GM18907 (cell line): ENCODE data around the gene ITIH4.
A peak's percentile ranks its signal among the peaks of the same experiment; 100 is the strongest.

ENCODE experiments used
- ATAC-seq: cut with Tn5 transposase; IDR thresholded peaks from one replicate; pipeline ENCODE4 v1.9.1; 2021; ENCODE audit warnings: mild to moderate bottlenecking, moderate library complexity; ENCODE audit not compliant: unreplicated experiment

Gene ITIH4

DNA sequence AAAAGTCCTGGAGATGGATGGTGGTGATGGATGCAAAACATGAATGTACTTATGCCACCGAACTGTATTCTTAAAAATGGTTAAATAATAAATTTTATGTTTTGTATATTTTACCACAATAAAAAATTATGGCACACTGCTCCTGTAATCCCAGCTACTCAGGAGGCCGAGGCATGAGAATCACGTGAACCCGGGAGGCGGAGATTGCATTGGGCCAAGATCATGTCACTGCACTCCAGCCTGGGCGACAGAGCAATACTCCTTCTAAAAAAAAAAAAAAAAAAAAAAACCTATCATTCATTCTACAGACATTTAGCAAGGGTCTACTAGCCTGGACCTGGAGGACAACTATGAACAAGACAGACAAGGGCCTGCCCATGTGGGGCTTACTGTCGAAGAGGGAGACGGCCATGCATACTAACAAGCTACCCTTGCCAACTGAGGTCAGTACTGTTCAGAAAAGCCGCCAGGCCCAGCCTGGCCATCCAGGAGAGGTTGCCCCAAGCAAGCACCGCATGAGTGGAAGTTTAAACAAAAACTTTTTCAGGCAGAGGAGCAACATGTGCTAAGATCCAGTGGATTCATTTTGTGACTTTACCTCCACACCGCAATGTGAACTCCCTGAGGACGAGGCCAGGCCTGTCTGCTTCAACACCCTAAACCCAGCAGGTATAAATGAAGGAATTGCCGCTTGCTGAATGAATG lies 57.0 kb downstream of the ITIH4 start:
- ATAC-seq = no peak

DNA sequence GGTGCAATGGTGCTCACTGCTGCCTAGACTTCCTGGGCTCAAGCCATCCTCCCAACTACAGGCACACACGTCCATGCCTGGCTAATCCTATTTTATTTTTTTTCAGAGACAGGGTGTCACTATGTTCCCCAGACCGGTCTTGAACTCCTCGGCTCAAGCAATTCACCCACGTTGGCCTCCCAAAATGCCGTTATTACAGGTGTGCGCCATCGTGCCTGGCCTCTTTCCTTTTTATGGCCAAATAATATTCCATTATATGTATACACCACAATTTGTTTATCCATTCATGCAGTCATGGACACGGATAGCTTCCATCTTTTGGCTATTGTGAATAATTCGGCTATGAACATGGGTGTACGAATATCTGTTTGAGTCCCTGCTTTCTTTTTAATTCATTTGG lies 58.8 kb downstream of the ITIH4 start:
- ATAC-seq = no peak

DNA sequence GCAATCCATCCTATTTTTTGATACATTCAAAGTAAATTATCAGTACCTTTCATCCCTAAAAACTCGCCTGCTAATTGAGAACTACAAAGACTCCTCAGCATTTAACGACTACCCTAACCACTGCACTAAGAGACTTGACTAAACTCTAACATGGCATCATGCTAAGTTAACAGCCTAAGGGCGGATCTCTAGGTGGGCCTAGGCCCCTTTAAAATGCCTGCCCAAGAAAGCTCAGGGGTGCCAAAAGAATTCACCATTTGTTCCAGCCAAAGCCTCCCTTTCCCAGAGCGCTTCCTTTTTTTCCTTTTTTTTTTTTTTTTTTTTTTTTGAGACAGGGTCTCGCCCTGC lies 59.2 kb downstream of the ITIH4 start:
- no peak for ATAC-seq

DNA sequence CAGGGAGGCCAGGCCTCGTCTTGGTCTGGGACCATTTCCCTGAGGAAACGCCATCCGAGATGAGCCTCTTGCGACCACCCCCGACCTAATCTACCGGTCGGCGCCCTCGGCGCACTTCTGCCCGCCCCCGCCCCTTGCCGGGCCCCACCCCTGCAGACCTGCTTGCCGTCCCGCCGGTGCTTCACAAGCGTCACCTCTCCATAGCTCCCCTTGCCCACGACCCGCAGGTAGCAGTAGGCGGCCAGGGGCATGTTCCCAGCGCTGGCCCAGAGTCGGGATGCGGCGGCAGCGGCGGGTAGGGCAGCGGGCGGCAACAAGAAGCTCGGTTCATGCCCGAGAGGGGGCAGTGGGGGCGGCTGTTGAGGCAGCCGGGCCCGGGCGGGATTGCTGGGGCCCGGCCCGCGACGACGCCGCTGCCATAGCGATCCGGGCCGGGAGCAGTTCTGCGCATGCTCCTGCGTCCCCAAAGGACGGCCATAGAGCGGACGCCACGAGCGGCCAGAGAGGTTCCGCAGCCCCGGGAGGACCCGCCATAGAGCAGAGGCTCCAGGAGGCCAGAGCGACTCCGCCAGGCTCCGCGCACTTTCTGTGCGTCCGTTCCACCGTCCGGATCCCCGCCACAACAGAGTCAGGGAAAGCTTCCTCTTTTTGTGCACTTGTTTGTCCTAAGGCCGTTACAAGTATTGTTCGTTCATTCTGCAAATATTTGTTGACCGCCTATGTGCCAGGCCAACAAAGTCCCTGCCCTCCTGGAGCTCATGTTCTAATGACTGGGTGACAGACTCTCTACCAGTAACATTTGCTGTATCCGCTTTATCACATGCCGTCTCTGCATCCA lies 59.8 kb downstream of the ITIH4 start, which contains the start of gene NEK4:
TSS of gene NEK4 (minus strand) at position 445 of the 838 bp plus-strand sequence. CDS start at position 251, 194 bp downstream.
- ATAC-seq = peak; percentile 90

DNA sequence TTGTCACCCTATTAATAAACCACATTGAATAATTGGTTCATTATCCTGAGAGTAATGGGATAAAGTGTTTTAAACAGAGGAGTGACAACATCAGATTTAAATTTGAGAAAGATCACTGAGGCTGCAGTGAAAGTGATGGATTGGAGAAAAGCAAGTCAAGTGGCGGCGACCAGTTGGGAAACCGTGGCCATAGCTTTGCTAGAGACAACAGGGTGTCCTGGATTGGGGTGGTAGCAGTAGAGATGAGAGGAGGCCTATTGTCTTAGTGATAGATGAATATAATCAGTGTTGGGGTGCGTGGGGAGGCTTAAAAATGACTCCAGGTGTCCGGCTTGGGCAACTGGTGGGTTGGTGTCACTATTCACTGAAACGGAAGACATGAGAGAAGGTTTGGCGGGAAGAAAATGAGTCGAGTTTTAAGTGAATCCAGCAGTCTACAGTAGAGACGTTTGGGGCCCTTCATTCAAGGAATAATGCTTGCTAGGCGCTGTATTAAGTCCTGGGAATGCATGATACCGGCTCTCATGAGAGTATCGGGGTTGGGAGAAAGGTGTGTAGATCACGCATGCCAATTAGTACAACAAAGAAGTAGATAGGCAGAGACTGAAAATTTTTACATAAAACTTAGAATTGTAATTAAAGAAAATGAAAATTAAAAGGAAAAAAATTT lies 60.6 kb downstream of the ITIH4 start:
- ATAC-seq = no peak

DNA sequence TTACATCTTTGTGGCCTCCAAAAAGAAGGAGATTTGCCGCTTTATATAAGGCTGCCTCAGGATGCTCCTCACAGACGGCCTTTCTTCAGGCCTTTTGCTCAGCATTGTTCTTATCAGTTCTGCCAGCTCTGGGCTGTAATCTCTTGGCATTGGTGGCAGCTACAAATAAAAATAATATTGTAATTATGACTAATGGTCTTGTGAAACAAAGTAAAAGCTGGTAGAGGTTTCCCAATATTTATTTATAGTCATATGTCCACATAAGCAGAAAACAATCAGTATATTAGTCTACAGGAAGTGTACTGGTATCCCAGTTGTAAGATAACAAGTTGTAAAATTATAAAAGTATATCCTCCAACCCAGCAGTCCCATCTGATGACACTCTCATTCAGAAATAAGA lies 67.0 kb downstream of the ITIH4 start:
- no peak for ATAC-seq
